ENCODE data around the gene TLX3.

The TLX3 gene

GRCh38 chr5:171315386-171315891 is 6.4 kb downstream of the TLX3 start:
- H3K4me3 ChIP-seq (ENCODE audit: low read depth, low read length) = no peak overlapping the region
- DNase-seq (ENCODE audit: low read depth) = no peak
- TF ChIP-seq MYC (IDR thresholded peaks at IDR 0.05; ENCODE audit: low read depth, low read length) (no peak), CTCF (IDR thresholded peaks at IDR 0.05; ENCODE audit: low read depth, low read length) (no peak), POLR2A (IDR thresholded peaks at IDR 0.05; ENCODE audit: extremely low read depth, insufficient read length) (no peak)

GRCh38 chr5:171315925-171316257 is 6.8 kb downstream of the TLX3 start:
- no peak for TF ChIP-seq MYC (IDR thresholded peaks at IDR 0.05; ENCODE audit: low read depth, low read length)
- TF ChIP-seq MAX (IDR thresholded peaks at IDR 0.05; ENCODE audit: low read depth, low read length) = no peak
- TF ChIP-seq POLR2A (IDR thresholded peaks at IDR 0.05; ENCODE audit: extremely low read depth, insufficient read length) = no peak
- TF ChIP-seq CTCF (IDR thresholded peaks at IDR 0.05; ENCODE audit: low read depth, low read length) = no peak
- no peak for DNase-seq (ENCODE audit: low read depth)
- no peak overlapping the region for H3K4me3 ChIP-seq (ENCODE audit: low read depth, low read length)

- no peak for DNase-seq (ENCODE audit: low read depth)
- TF ChIP-seq MAX (IDR thresholded peaks at IDR 0.05; ENCODE audit: low read depth, low read length) = no peak
- TF ChIP-seq CTCF (IDR thresholded peaks at IDR 0.05; ENCODE audit: low read depth, low read length) = no peak
- no peak for TF ChIP-seq POLR2A (IDR thresholded peaks at IDR 0.05; ENCODE audit: extremely low read depth, insufficient read length)
- no peak for TF ChIP-seq MYC (IDR thresholded peaks at IDR 0.05; ENCODE audit: low read depth, low read length)
- H3K4me3 ChIP-seq (ENCODE audit: low read depth, low read length) = no peak overlapping the region
These were observed 7.4 kb downstream of the TLX3 start for GRCh38 chr5:171316258-171317121.

GRCh38 chr5:171317230-171317629 is 8.2 kb downstream of the TLX3 start:
- TF ChIP-seq MAX (IDR thresholded peaks at IDR 0.05; ENCODE audit: low read depth, low read length) (no peak), POLR2A (IDR thresholded peaks at IDR 0.05; ENCODE audit: extremely low read depth, insufficient read length) (no peak), CTCF (IDR thresholded peaks at IDR 0.05; ENCODE audit: low read depth, low read length) (no peak), MYC (IDR thresholded peaks at IDR 0.05; ENCODE audit: low read depth, low read length) (no peak)
- no peak overlapping the region for H3K4me3 ChIP-seq (ENCODE audit: low read depth, low read length)
- no peak for DNase-seq (ENCODE audit: low read depth)

GRCh38 chr5:171318026-171318425 is 9.0 kb downstream of the TLX3 start:
- no peak for DNase-seq (ENCODE audit: low read depth)
- no peak overlapping the region for H3K4me3 ChIP-seq (ENCODE audit: low read depth, low read length)
- no peak for TF ChIP-seq CTCF (IDR thresholded peaks at IDR 0.05; ENCODE audit: low read depth, low read length)

GRCh38 chr5:171321447-171321846 is 12.4 kb downstream of the TLX3 start:
- no peak for DNase-seq (ENCODE audit: low read depth)
- TF ChIP-seq MAX (IDR thresholded peaks at IDR 0.05; ENCODE audit: low read depth, low read length) = no peak
- no peak for TF ChIP-seq POLR2A (IDR thresholded peaks at IDR 0.05; ENCODE audit: extremely low read depth, insufficient read length)
- no peak for TF ChIP-seq MYC (IDR thresholded peaks at IDR 0.05; ENCODE audit: low read depth, low read length)
- TF ChIP-seq CTCF (IDR thresholded peaks at IDR 0.05; ENCODE audit: low read depth, low read length) = no peak
- no peak overlapping the region for H3K4me3 ChIP-seq (ENCODE audit: low read depth, low read length)
